Thymus (tissue), 11 donors: ENCODE results near the gene CYB5RL. TPM values are rescaled to one million over a fixed set of nuclear protein-coding genes. Genes with fewer than 3 reads are reported as not detected.

ENCODE experiments used
- DNase-seq, 9 donors: peaks; one replicate each; pipeline ENCODE4 v3.0.0-alpha.2; 2013; ENCODE audit warnings: low spot score in 9 of 9, low read depth in 6 of 9, missing footprints in 1 of 9
- H3K27ac ChIP-seq, 2 donors: one replicate each; pipeline ENCODE4 v1.5.1; 2013; ENCODE audit warnings: control low read depth in 1 of 2, low read depth in 1 of 2, low read length in 1 of 2, mild to moderate bottlenecking in 1 of 2, moderate library complexity in 1 of 2
- H3K27me3 ChIP-seq, 2 donors: one replicate each; pipeline ENCODE4 v1.5.1; 2013; ENCODE audit warnings: low read length in 1 of 2; ENCODE audit not compliant: control insufficient read depth in 2 of 2, insufficient read depth in 1 of 2
- H3K36me3 ChIP-seq, 2 donors: one replicate each; pipeline ENCODE4 v1.5.1; 2013; ENCODE audit warnings: low read length in 1 of 2, mild to moderate bottlenecking in 1 of 2, moderate library complexity in 1 of 2; ENCODE audit not compliant: control insufficient read depth in 2 of 2, insufficient read depth in 2 of 2
- H3K4me1 ChIP-seq, 2 donors: one replicate each; pipeline ENCODE4 v1.5.1; 2013; ENCODE audit warnings: low read length in 2 of 2; ENCODE audit not compliant: control insufficient read depth in 2 of 2, insufficient read depth in 2 of 2
- H3K4me3 ChIP-seq, 2 donors: one replicate each; pipeline ENCODE4 v1.5.1; 2013; ENCODE audit warnings: low read length in 2 of 2, control low read depth in 1 of 2, mild to moderate bottlenecking in 1 of 2
- H3K9me3 ChIP-seq, 2 donors: one replicate each; pipeline ENCODE4 v1.5.1; 2013; ENCODE audit warnings: low read length in 1 of 2, mild to moderate bottlenecking in 1 of 2; ENCODE audit not compliant: control insufficient read depth in 2 of 2, insufficient read depth in 1 of 2
- WGBS: extraction: QIAGEN DNeasy Blood & Tissue Kit; methylation state at CpG from one replicate; pipeline ENCODE4 v1.1.7; 2013; 5-methylcytosine and 5-hydroxymethylcytosine counted together
- polyA plus RNA-seq: library from polyadenylated mRNA; stranded (reverse); fragments of 200-250 nt; gene quantifications from one replicate; pipeline ENCODE4 v1.2.3, GENCODE V29; 2013
- total RNA-seq: library from RNA; stranded (reverse); fragments of 120-200 nt; gene quantifications from one replicate; pipeline ENCODE4 v1.2.4, GENCODE V29; 2013
- donor health status: healthy.

The CYB5RL gene
- total and polyA plus RNA-seq, 2 donors, result 1.9 to 2.6 TPM

- no peak overlapping the region for H3K27ac ChIP-seq
- DNase-seq, result no peak
- H3K4me3 ChIP-seq, result no peak overlapping the region
- H3K27me3 ChIP-seq, result no peaks in the 10 kb centered on the region
- peaks cover 2 to 3% of the 10 kb centered on the region in 2 donors for H3K36me3 ChIP-seq
- H3K9me3 ChIP-seq, result no peaks in the 10 kb centered on the region
- WGBS, result over 99% methylated on average over 8 of the region's 8 CpGs
- H3K4me1 ChIP-seq, result peaks cover 0 to 2% of the 10 kb centered on the region in 2 donors
Observed at GRCh38 chr1:54177726-54178125, 22.1 kb downstream of the CYB5RL start.

GRCh38 chr1:54176621-54177327 lies 23.1 kb downstream of the CYB5RL start:
- Histone ChIP-seq H3K9me3 (no peaks in the 10 kb centered on the region), H3K4me1 (peaks cover 0 to 2% of the 10 kb centered on the region in 2 donors), H3K27ac (no peak overlapping the region), H3K4me3 (no peak overlapping the region), H3K27me3 (no peaks in the 10 kb centered on the region), H3K36me3 (peaks cover 2 to 3% of the 10 kb centered on the region in 2 donors)
- DNase-seq, result no peak
- WGBS, result 94% methylated on average over 6 of the region's 6 CpGs

GRCh38 chr1:54174106-54174505 lies 25.7 kb downstream of the CYB5RL start:
- H3K4me3 ChIP-seq, result no peak overlapping the region
- no peak for DNase-seq
- 95% methylated on average over 4 of the region's 4 CpGs for WGBS
- H3K4me1 ChIP-seq, result peaks cover 0 to 2% of the 10 kb centered on the region in 2 donors
- peaks cover 0 to 3% of the 10 kb centered on the region in 2 donors for H3K36me3 ChIP-seq
- H3K27ac ChIP-seq, result no peak overlapping the region
- H3K9me3 ChIP-seq, result no peaks in the 10 kb centered on the region
- H3K27me3 ChIP-seq, result no peaks in the 10 kb centered on the region

GRCh38 chr1:54173681-54174080 lies 26.1 kb downstream of the CYB5RL start:
- Histone ChIP-seq H3K36me3 (no peaks in the 10 kb centered on the region), H3K27ac (no peak overlapping the region)
- DNase-seq, result no peak

GRCh38 chr1:54172614-54173599 lies 26.9 kb downstream of the CYB5RL start:
- Histone ChIP-seq H3K27ac (no peak overlapping the region), H3K9me3 (no peaks in the 10 kb centered on the region), H3K4me3 (no peak overlapping the region), H3K27me3 (no peaks in the 10 kb centered on the region), H3K36me3 (no peaks in the 10 kb centered on the region), H3K4me1 (peaks cover 0 to 2% of the 10 kb centered on the region in 2 donors)
- WGBS, result 94% methylated on average over 10 of the region's 10 CpGs
- DNase-seq, result no peak

More at GRCh38 chr1:54173681-54174080, 26.1 kb downstream of the CYB5RL start:
- Histone ChIP-seq H3K27me3 (no peaks in the 10 kb centered on the region), H3K9me3 (no peaks in the 10 kb centered on the region), H3K4me3 (no peak overlapping the region), H3K4me1 (peaks cover 0 to 2% of the 10 kb centered on the region in 2 donors)
- 79% methylated on average over 9 of the region's 9 CpGs for WGBS

GRCh38 chr1:54171606-54172005 lies 28.2 kb downstream of the CYB5RL start:
- Histone ChIP-seq H3K4me1 (peaks cover 0 to 2% of the 10 kb centered on the region in 2 donors), H3K27ac (no peak overlapping the region), H3K4me3 (no peak overlapping the region), H3K27me3 (no peaks in the 10 kb centered on the region), H3K36me3 (no peaks in the 10 kb centered on the region), H3K9me3 (no peaks in the 10 kb centered on the region)
- DNase-seq, result no peak
- 98% methylated on average over 8 of the region's 8 CpGs for whole genome bisulfite sequencing

GRCh38 chr1:54171016-54171415 lies 28.8 kb downstream of the CYB5RL start:
- Histone ChIP-seq H3K36me3 (no peaks in the 10 kb centered on the region), H3K27ac (no peak overlapping the region), H3K4me1 (peaks cover 0 to 2% of the 10 kb centered on the region in 2 donors), H3K4me3 (no peak overlapping the region), H3K9me3 (no peaks in the 10 kb centered on the region), H3K27me3 (no peaks in the 10 kb centered on the region)
- no peak for DNase-seq
- 96% methylated on average over 8 of the region's 8 CpGs for WGBS

- Histone ChIP-seq H3K36me3 (no peaks in the 10 kb centered on the region), H3K9me3 (no peaks in the 10 kb centered on the region), H3K27ac (no peak overlapping the region), H3K4me3 (no peak overlapping the region), H3K27me3 (no peaks in the 10 kb centered on the region), H3K4me1 (peaks cover 0 to 2% of the 10 kb centered on the region in 2 donors)
- WGBS, result 87% methylated on average over 3 of the region's 3 CpGs
- no peak for DNase-seq
Observed at GRCh38 chr1:54169068-54169467, 30.8 kb downstream of the CYB5RL start.
